Measurements from ENCODE around the gene MPRIP. TPM values are rescaled to one million over a fixed set of nuclear protein-coding genes. Genes with fewer than 3 reads are reported as not detected.
A peak's percentile ranks its signal among the peaks of the same experiment; 100 is the strongest.
"Not testable (repeated sequence)": the region's sequence is repeated elsewhere in the genome, so short reads cannot be mapped to it uniquely, and the experiment has no call there.

MPRIP gene
- total RNA-seq, 2 donors from 2014 or later, result 268 to 269 TPM

DNA sequence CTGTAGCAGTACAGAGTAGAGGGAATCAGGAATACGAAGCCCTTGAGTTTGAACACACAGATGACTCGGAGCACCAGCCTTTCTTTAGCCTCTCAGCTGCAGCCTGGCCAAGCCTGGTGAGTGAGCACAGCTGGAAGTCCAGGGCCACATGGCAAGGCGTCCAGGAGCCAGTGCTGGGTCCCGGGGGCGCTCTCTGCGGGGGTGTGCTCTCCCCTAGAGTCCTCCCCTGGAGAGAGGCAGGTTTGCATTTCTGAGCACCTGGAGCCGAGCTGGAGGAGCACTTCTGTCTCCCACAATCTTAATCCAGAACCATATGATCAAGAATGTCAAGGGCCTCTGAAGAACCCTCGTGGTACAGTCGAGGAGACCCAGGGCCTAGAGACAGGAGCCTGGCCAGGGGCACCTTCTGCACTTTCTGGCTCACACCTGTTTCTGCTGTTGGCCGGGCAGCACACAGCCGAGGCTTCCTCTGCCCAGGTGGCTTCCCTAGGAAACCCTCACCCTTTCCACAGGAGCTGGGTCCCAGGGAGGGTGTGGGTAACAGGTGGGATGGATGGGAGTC is 85.6 kb downstream of the MPRIP start:
- Mint-ChIP-seq H3K36me3 (ENCODE audit: low read depth) (peaks cover 4% of the 10 kb centered on the region), H3K4me3 (no peak overlapping the region), H3K27me3 (no peaks in the 10 kb centered on the region), H3K27ac (peak overlapping the region; percentile 97), H3K4me1 (peaks cover 53% of the 10 kb centered on the region)
- no peak for DNase-seq
- no peaks in the 10 kb centered on the region for H3K9me3 ChIP-seq (ENCODE audit: control insufficient read depth, low read length, poor library complexity, severe bottlenecking)
- ATAC-seq, result no peak

DNA sequence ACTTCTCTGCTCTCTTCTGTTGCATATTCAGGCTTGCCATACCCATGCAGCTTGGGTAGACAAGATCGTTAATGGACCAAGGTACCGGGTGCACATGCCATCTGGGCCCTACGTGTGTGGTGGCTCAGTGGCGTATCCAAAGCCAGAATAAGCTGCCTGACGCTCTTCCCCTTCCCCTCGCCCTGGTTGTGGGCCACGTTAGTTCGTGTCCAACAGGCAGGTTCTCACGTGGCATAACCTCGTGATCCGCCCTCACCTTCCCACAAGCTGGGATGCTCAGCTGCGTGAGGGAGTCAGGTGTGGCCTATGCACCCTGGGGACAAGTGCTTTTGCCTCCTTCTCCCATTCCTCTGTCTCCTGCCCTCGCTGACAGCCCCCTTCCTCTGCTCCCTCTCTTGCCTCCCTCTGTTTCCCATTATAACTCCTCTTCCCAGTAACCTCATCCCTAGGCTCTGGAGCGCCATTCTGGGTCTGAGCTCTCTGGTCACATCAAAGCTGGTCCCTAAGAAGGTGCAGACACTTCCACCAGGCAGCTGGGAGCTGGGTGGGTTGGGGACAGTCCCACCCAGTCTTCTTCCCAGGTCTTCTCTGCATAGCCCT is 86.3 kb downstream of the MPRIP start:
- Mint-ChIP-seq H3K27ac (peak overlapping the region; percentile 81), H3K4me3 (peak overlapping the region; percentile 39), H3K27me3 (no peaks in the 10 kb centered on the region), H3K4me1 (peaks cover 49% of the 10 kb centered on the region), H3K36me3 (ENCODE audit: low read depth) (peaks cover 4% of the 10 kb centered on the region)
- DNase-seq (no peak), ATAC-seq (no peak)
- no peaks in the 10 kb centered on the region for H3K9me3 ChIP-seq (ENCODE audit: control insufficient read depth, low read length, poor library complexity, severe bottlenecking)

DNA sequence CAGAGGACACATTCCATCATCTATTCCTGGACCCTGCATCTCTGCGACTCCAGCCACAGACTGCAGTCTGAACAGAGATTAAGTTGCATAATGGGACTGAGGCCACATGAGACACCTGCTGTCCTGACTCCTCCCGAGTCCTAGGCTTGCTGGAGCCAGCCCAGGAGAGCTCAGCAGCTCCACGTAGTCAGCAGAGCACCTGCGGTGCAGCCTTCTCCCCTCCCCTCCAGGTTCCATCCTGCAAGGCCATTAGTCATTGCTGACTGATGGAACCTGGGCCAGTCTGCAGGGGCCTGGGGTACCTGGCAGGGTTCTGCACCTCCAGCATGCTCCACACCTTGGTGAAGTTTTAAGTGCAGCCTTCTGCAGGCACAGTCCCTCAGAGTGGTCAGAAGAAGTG is 87.2 kb downstream of the MPRIP start:
- H3K9me3 ChIP-seq (ENCODE audit: control insufficient read depth, low read length, poor library complexity, severe bottlenecking), result no peaks in the 10 kb centered on the region
- Mint-ChIP-seq H3K36me3 (ENCODE audit: low read depth) (peaks cover 4% of the 10 kb centered on the region), H3K4me3 (no peak overlapping the region), H3K27ac (peak overlapping the region; percentile 81), H3K4me1 (peaks cover 43% of the 10 kb centered on the region), H3K27me3 (no peaks in the 10 kb centered on the region)
- DNase-seq, result no peak
- no peak for ATAC-seq

DNA sequence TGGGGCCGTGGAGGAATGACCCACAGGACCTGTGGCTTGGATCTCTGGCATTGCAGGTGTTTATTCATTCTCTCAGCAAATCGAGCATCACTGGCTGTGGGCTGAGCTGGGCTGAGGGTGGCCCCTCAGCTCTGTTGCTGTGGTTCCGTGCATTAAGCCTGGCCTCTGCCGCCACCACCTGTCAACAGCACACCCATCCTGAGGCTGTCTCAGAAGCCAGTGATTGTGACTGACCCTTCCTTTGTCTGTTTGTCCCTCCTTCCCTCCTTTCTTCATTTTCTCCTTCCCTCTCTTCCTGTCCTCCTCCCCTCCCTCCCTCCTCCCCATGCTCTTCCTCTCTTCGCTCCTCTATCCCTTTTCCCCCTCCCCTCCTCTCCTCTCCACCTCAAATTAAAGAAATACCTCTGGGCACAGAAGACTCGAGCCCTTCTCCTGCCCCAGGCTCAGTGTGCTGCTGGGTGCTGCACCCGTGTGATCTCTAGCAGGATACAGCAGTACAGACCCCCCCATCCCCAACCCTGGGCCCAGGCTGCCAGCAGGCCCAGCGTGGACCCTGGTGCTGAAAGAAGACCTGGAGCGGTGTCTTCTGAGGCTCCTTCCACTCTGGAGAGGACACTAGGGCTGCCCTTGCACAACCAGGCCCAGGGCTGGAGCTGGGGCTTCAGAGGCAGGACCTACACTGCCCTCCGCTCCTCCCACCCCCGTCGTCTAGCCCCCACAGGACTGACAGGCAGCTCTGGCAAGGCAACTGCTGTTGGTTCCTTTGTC is 88.0 kb downstream of the MPRIP start:
- DNase-seq (no peak), ATAC-seq (no peak)
- Mint-ChIP-seq H3K4me3 (no peak overlapping the region), H3K27ac (peak overlapping the region; percentile 81), H3K4me1 (peaks cover 36% of the 10 kb centered on the region), H3K27me3 (no peaks in the 10 kb centered on the region), H3K36me3 (ENCODE audit: low read depth) (peaks cover 4% of the 10 kb centered on the region)
- H3K9me3 ChIP-seq (ENCODE audit: control insufficient read depth, low read length, poor library complexity, severe bottlenecking), result no peaks in the 10 kb centered on the region

DNA sequence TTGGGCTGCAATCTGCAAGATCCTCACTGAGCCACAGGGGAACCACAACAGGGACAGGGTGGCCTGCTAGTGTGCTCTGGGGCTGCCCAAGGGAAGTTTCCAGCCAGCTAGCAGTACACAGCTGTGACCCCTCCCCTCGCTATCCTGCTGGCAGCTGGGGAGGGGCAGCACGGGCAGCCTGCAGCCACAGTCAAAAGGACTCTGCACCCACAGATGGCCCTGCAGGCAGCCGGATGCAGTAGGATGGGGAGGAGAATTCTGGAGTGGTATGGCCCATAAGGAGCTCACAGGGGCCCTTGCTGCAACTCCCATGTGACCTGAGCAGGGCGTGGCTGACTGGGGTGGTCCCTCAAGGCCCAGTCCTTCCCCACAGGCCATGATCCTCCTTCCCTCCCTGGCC is 89.6 kb downstream of the MPRIP start:
- Mint-ChIP-seq H3K36me3 (ENCODE audit: low read depth) (peaks cover 4% of the 10 kb centered on the region), H3K27ac (no peak overlapping the region), H3K4me1 (peaks cover 22% of the 10 kb centered on the region), H3K4me3 (no peak overlapping the region), H3K27me3 (no peaks in the 10 kb centered on the region)
- no peak for DNase-seq
- no peaks in the 10 kb centered on the region for H3K9me3 ChIP-seq (ENCODE audit: control insufficient read depth, low read length, poor library complexity, severe bottlenecking)
- ATAC-seq, result no peak

DNA sequence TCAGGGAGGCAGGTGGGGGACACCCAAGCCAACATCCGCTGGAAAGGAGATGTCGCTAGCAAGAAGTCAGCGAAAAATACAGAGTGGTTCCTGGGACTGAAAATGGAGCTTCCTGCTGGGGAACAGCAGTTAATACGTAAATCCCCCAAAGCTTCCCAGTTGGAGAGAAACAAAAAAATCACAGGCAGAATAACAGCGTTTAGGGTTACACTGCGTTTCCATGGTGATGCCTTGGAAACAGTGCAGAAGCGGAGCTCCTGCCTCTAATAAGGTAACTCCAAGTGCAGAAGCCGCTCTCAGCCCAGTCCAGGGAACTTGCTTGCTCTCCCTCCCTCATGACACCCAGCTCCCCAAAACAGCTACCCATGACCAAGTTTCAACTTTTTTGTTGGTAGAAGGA is 90.5 kb downstream of the MPRIP start:
- peaks cover 15% of the 10 kb centered on the region for H3K4me1 Mint-ChIP-seq
- DNase-seq, result no peak
- H3K4me3 Mint-ChIP-seq, result no peak overlapping the region
- ATAC-seq, result no peak
- H3K27me3 Mint-ChIP-seq, result no peaks in the 10 kb centered on the region
- H3K36me3 Mint-ChIP-seq (ENCODE audit: low read depth), result peaks cover 4% of the 10 kb centered on the region
- H3K27ac Mint-ChIP-seq, result no peak overlapping the region
- H3K9me3 ChIP-seq (ENCODE audit: control insufficient read depth, low read length, poor library complexity, severe bottlenecking), result no peaks in the 10 kb centered on the region

DNA sequence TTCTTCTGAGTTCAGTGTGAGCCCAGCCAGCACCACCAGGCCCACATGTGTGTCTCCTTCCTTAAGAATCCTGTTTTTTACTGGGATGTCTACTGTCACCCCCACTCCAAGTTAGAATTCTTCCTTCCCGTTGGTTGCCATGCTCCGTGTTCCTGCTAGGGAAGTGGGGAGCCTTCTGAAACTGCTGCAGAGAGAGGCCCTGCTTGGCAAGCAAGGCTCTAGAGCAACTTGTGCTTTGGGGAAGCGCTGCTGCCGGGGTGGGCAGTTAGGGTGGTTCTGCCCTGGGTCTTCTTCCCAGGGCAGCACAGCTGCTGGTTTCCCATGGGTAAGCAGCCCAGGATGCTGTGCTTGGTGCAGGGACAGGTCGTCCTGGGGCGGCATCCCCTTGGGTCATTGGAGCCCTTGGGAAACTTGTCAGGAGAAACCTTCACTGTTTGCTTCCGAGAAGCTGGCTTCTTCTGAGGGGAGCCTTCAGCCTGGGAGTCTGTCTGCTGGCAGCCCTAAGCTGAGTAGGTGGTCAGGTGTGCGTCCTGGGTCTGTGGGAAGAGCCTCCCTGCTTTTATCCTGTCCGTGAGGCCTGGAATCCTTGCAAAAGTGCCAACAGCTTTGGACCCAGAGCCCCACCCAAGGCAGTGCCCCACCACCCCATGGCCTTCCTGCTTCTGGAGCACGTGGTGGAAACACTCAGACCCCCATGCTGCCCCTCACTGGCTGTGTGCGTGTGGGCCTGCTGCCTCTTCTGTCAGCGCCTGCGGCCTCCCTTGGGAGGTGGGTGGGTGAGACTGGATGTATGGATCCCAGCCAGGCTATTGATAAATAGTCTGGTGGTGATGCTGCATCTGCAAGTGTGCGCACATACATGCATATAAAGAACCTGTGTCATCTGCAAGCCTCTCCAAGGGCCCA is 92.0 kb downstream of the MPRIP start:
- DNase-seq, result no peak
- H3K36me3 Mint-ChIP-seq (ENCODE audit: low read depth), result no peaks in the 10 kb centered on the region
- peaks cover 5% of the 10 kb centered on the region for H3K4me1 Mint-ChIP-seq
- peak overlapping the region; percentile 27 for H3K27ac Mint-ChIP-seq
- no peak overlapping the region for H3K4me3 Mint-ChIP-seq
- no peak for ATAC-seq
- H3K27me3 Mint-ChIP-seq, result no peaks in the 10 kb centered on the region
- no peaks in the 10 kb centered on the region for H3K9me3 ChIP-seq (ENCODE audit: control insufficient read depth, low read length, poor library complexity, severe bottlenecking)

DNA sequence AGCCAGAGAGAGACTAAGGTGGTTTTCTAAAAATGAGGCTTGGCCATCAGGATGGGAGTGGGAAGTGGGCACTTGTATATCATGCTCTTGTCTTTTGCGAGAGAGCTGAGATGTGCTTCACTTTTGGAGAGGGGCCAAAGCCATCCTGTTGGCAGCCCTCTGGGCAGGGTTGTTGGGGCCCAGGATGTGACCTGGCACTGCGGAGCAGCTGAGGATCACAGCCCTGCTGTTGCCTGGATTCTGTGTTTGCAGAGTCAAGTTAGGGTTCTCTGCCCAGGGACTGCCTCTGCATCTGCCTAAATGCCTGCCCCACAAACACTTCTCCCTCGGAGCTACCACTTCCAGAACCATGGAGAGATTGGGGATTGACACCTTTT is 92.7 kb downstream of the MPRIP start:
- no peak for DNase-seq
- H3K27me3 Mint-ChIP-seq, result no peaks in the 10 kb centered on the region
- peak overlapping the region; percentile 27 for H3K27ac Mint-ChIP-seq
- ATAC-seq, result no peak
- H3K9me3 ChIP-seq (ENCODE audit: control insufficient read depth, low read length, poor library complexity, severe bottlenecking), result no peaks in the 10 kb centered on the region
- H3K36me3 Mint-ChIP-seq (ENCODE audit: low read depth), result no peaks in the 10 kb centered on the region
- no peak overlapping the region for H3K4me3 Mint-ChIP-seq
- H3K4me1 Mint-ChIP-seq, result peaks cover 5% of the 10 kb centered on the region

DNA sequence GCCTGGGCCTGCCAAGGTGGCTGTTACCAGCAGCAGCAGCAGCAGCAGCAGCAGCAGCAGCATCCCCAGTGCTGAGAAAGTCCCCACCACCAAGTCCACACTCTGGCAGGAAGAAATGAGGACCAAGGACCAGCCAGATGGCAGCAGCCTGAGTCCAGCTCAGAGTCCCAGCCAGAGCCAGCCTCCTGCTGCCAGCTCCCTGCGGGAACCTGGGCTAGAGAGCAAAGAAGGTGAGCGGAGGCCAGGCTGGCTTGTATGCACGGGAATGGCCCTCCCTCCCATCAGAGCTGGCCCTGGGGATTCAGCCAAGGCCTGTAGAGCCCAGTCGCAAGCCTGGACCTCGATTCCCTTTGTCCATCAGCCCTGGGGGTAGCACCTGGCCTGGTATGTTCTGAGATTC is 94.0 kb downstream of the MPRIP start:
- H3K36me3 Mint-ChIP-seq (ENCODE audit: low read depth); H3K27me3 Mint-ChIP-seq; H3K9me3 ChIP-seq (ENCODE audit: control insufficient read depth, low read length, poor library complexity, severe bottlenecking); H3K4me3 Mint-ChIP-seq; DNase-seq; H3K4me1 Mint-ChIP-seq; ATAC-seq: not testable (repeated sequence)
- peak overlapping the region; percentile 29 for H3K27ac Mint-ChIP-seq

DNA sequence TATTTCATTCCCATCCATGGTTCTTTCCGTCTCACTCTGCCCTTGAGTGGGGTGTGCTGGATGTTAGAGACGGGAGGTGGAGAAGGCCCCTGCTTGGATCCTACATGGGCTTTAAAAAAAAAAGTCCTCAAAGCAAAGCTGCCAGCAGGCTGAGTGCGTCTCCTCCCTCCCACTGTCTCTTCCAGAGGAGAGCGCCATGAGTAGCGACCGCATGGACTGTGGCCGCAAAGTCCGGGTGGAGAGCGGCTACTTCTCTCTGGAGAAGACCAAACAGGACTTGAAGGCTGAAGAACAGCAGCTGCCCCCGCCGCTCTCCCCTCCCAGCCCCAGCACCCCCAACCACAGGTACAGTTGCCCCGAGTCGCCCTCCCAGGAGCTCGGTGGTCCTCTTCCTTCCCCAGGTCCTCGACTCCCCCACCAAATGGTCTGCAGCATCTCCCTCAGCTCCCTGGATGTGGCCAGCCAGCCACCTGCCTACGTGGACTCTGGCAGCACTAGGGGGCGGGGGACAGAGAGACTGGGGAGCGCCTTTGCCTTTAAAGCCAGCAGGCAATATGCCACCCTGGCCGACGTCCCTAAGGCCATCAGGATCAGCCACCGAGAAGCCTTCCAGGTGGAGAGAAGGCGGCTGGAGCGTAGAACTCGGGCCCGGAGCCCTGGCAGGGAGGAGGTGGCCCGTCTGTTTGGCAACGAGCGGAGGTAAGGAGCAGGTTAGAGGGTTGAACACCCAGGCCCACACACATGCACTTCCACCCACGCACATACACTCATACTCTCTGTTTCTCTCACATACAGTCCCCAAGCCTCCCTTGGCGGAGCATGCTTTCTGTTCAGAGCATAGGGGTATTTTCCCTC is 95.7 kb downstream of the MPRIP start:
- H3K4me3 Mint-ChIP-seq, result no peak overlapping the region

DNA sequence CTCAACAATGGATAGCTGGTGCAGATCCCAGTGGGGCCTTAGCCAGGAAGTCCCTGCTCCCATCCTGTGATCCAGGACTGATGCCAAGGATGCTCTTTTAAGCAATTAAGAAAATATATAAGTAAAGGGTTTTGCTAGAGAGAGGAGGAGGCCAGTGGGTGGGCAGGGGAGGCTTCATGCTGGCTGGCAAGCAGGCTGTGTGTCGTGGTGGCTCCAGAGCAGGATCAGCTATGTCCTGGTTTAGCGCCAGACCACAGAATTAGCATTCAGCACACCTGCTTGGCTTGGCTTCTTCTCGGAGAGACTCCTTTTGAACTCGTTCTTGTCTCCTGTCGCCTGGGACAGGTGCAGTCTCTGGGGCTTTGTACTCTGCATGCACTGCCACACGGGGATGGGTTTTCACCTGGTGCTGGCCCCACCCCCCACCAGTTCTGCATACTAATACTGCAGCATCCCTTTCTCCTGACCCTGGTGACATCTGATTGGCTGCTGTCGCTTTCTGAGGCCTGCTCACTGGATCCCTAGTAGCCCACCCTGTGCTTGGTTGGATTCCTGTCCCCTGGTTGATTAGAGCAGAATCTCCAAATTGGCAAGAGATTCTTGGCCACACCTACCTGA is 97.8 kb downstream of the MPRIP start:
- no peaks in the 10 kb centered on the region for H3K9me3 ChIP-seq (ENCODE audit: control insufficient read depth, low read length, poor library complexity, severe bottlenecking)
- peak overlapping the region; percentile 94 for H3K27ac Mint-ChIP-seq
- peaks cover 13% of the 10 kb centered on the region for H3K4me1 Mint-ChIP-seq
- ATAC-seq (peak; percentile 56), DNase-seq (no peak)
- no peaks in the 10 kb centered on the region for H3K27me3 Mint-ChIP-seq
- H3K4me3 Mint-ChIP-seq, result peak overlapping the region; percentile 31
- H3K36me3 Mint-ChIP-seq (ENCODE audit: low read depth), result peaks cover 9% of the 10 kb centered on the region

More for the DNA sequence above, 95.7 kb downstream of the MPRIP start:
- ATAC-seq (no peak), DNase-seq (no peak)
- H3K27ac Mint-ChIP-seq, result peak overlapping the region; percentile 94
- peaks cover 13% of the 10 kb centered on the region for H3K4me1 Mint-ChIP-seq
- no peaks in the 10 kb centered on the region for H3K9me3 ChIP-seq (ENCODE audit: control insufficient read depth, low read length, poor library complexity, severe bottlenecking)
- H3K27me3 Mint-ChIP-seq, result no peaks in the 10 kb centered on the region
- peaks cover 8% of the 10 kb centered on the region for H3K36me3 Mint-ChIP-seq (ENCODE audit: low read depth)

DNA sequence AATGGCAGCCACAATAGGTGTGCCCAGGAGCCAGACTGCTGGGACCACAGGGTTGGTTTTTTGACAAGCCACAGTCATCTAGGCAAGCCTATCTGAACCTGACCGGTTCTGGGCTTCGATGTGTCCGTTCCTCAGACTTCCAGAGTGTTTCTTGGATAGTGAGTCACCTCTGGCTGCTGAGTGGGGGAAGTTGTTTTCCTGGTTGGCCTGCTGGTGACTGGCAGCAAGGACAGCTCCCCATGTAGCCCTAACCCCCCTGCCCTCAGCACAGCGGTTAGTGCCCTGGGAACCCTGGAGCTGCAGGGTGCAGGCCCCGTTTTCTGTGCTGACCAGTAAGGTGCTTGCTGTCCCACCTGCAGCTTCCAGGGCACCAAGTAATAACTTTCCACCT is 98.3 kb downstream of the MPRIP start:
- Mint-ChIP-seq H3K36me3 (ENCODE audit: low read depth) (peaks cover 9% of the 10 kb centered on the region), H3K4me1 (peaks cover 14% of the 10 kb centered on the region), H3K27me3 (no peaks in the 10 kb centered on the region), H3K27ac (peak overlapping the region; percentile 94), H3K4me3 (peak overlapping the region; percentile 31)
- ATAC-seq (no peak), DNase-seq (no peak)
- H3K9me3 ChIP-seq (ENCODE audit: control insufficient read depth, low read length, poor library complexity, severe bottlenecking), result no peaks in the 10 kb centered on the region

Measured in T-helper 17 cell (primary cell).